ENCODE measurements around the gene FMR1. TPM values are rescaled to one million over a fixed set of nuclear protein-coding genes. Genes with fewer than 3 reads are reported as not detected.

Gene FMR1
- total RNA-seq, 1 donor from 2014 or later: 52.6 TPM

DNA sequence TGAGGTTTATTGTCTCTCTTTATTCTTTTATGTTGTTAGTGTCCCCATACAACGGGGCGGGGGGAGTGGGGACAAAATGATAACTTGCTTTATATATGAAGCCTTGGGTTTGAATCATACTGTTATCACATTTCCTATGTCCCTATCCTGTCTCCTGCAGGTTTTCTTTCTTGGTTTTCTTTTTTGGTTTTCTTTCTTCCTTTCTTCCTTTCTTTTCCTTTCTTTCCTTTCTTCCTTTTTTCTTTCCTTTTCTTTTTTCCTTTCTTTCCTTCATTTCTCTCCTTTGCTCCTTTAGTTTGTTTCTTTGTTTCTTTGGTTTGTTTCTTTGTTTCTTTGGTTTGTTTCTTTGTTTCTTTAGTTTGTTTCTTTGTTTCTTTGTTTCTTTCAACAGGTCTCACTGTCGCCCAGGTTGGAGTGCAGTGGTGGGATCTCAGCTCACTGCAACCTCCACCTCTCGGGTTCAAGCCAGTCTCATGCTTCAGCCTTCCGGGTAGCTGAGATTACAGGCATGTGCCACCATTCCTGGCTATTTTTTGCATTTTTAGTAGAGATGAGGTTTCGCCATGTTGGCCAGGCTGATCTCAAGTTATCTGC lies 4.8 kb downstream of the FMR1 start:
- no peak for DNase-seq
- Histone ChIP-seq H3K4me1 (peaks cover 30% of the 10 kb centered on the region), H3K27ac (no peak overlapping the region), H3K9me3 (no peaks in the 10 kb centered on the region), H3K4me3 (no peak overlapping the region), H3K27me3 (ENCODE audit: low read depth) (no peaks in the 10 kb centered on the region), H3K36me3 (no peaks in the 10 kb centered on the region)
- intact Hi-C loops (cut with DNase I): no loop called here
- TF ChIP-seq, protein P1, sequence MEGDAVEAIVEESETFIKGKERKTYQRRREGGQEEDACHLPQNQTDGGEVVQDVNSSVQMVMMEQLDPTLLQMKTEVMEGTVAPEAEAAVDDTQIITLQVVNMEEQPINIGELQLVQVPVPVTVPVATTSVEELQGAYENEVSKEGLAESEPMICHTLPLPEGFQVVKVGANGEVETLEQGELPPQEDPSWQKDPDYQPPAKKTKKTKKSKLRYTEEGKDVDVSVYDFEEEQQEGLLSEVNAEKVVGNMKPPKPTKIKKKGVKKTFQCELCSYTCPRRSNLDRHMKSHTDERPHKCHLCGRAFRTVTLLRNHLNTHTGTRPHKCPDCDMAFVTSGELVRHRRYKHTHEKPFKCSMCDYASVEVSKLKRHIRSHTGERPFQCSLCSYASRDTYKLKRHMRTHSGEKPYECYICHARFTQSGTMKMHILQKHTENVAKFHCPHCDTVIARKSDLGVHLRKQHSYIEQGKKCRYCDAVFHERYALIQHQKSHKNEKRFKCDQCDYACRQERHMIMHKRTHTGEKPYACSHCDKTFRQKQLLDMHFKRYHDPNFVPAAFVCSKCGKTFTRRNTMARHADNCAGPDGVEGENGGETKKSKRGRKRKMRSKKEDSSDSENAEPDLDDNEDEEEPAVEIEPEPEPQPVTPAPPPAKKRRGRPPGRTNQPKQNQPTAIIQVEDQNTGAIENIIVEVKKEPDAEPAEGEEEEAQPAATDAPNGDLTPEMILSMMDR (IDR thresholded peaks at IDR 0.05): no peak
- ATAC-seq: no peak

GRCh38 chrX:147917700-147918695 lies 6.3 kb downstream of the FMR1 start:
- intact Hi-C loops (cut with DNase I): no loop called here
- no peak for ATAC-seq
- no peaks in the 10 kb centered on the region for H3K36me3 ChIP-seq
- no peak for DNase-seq
- H3K27me3 ChIP-seq (ENCODE audit: low read depth): no peaks in the 10 kb centered on the region
- H3K4me3 ChIP-seq: no peak overlapping the region
- H3K27ac ChIP-seq: no peak overlapping the region
- no peaks in the 10 kb centered on the region for H3K9me3 ChIP-seq
- peaks cover 30% of the 10 kb centered on the region for H3K4me1 ChIP-seq
- TF ChIP-seq, protein P1 (IDR thresholded peaks at IDR 0.05): no peak

- TF ChIP-seq, protein P1 (IDR thresholded peaks at IDR 0.05): no peak
- Histone ChIP-seq H3K4me1 (peaks cover 14% of the 10 kb centered on the region), H3K4me3 (no peak overlapping the region), H3K27me3 (ENCODE audit: low read depth) (no peaks in the 10 kb centered on the region), H3K36me3 (no peaks in the 10 kb centered on the region), H3K27ac (no peak overlapping the region), H3K9me3 (no peaks in the 10 kb centered on the region)
- intact Hi-C loops (cut with DNase I): no loop called here
- ATAC-seq (no peak), DNase-seq (no peak)
Observed at GRCh38 chrX:147920161-147920666, 8.5 kb downstream of the FMR1 start.

DNA sequence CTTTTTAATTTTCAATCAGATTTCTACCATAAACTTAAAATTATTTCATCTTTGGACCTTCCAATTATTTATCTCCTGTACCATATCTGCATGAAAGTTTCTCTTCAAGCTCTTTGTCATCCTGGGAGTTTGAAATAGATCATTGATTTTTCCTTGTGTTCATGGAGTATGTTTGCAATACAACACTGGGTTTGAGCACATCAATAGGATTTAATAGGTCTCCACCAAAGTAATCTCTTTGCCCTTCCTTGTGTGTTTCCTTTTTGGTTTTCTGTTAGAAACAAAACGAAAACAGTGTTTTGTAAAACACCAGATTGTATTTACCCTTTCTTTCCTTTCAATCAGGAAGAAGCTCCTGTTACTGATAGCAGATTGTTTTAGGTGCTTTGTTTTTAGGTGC lies 11.9 kb downstream of the FMR1 start:
- Histone ChIP-seq H3K4me3 (no peak overlapping the region), H3K36me3 (peaks cover 6% of the 10 kb centered on the region), H3K27me3 (ENCODE audit: low read depth) (no peaks in the 10 kb centered on the region), H3K27ac (no peak overlapping the region), H3K4me1 (peaks cover 5% of the 10 kb centered on the region), H3K9me3 (no peaks in the 10 kb centered on the region)
- no peak for ATAC-seq
- TF ChIP-seq, protein P1 (IDR thresholded peaks at IDR 0.05): no peak
- intact Hi-C loops (cut with DNase I): no loop called here
- no peak for DNase-seq

- intact Hi-C loops (cut with DNase I): no loop called here
- no peaks in the 10 kb centered on the region for H3K4me1 ChIP-seq
- ATAC-seq (no peak), DNase-seq (no peak)
- no peaks in the 10 kb centered on the region for H3K9me3 ChIP-seq
- no peak overlapping the region for H3K4me3 ChIP-seq
- H3K27me3 ChIP-seq (ENCODE audit: low read depth): no peaks in the 10 kb centered on the region
- TF ChIP-seq, protein P1 (IDR thresholded peaks at IDR 0.05): no peak
- H3K27ac ChIP-seq: no peak overlapping the region
- H3K36me3 ChIP-seq: peaks cover 29% of the 10 kb centered on the region
Observed at GRCh38 chrX:147927256-147927655, 15.5 kb downstream of the FMR1 start.
